Immature natural killer cell (primary cell): ENCODE data around the gene TFCP2L1. TPM values are rescaled to one million over a fixed set of nuclear protein-coding genes. Genes with fewer than 3 reads are reported as not detected.

Experiments used
- DNase-seq, 3 donors: peaks; one replicate each; pipeline ENCODE4 v3.0.0; 2022; ENCODE audit warnings: mixed read lengths in 1 of 3
- H3K27ac Mint-ChIP-seq, 6 donors: one replicate each; pipeline ENCODE4 v1.8.0; 2020; ENCODE audit warnings: mixed read lengths in 6 of 6, mild to moderate bottlenecking in 5 of 6, inconsistent platforms in 4 of 6, moderate library complexity in 3 of 6
- H3K27me3 Mint-ChIP-seq, 3 donors: one replicate each; pipeline ENCODE4 v1.8.0; 2020 to 2021; ENCODE audit warnings: low read depth in 3 of 3, mild to moderate bottlenecking in 3 of 3, mixed read lengths in 3 of 3, moderate library complexity in 3 of 3, inconsistent platforms in 1 of 3
- H3K36me3 Mint-ChIP-seq, 3 donors: one replicate each; pipeline ENCODE4 v1.8.0; 2020; ENCODE audit warnings: mixed read lengths in 3 of 3, inconsistent platforms in 2 of 3, mild to moderate bottlenecking in 2 of 3
- H3K4me1 Mint-ChIP-seq, 2 donors: one replicate each; pipeline ENCODE4 v1.8.0; 2020; ENCODE audit warnings: inconsistent platforms in 2 of 2, mild to moderate bottlenecking in 2 of 2, mixed read lengths in 2 of 2, moderate library complexity in 1 of 2
- H3K4me3 Mint-ChIP-seq, 5 donors: one replicate each; pipeline ENCODE4 v1.8.0; 2020; ENCODE audit warnings: mild to moderate bottlenecking in 5 of 5, mixed read lengths in 5 of 5, inconsistent platforms in 3 of 5, moderate library complexity in 3 of 5
- H3K9me3 Mint-ChIP-seq, 6 donors: one replicate each; pipeline ENCODE4 v1.8.0; 2020; ENCODE audit warnings: mild to moderate bottlenecking in 6 of 6, mixed read lengths in 6 of 6, inconsistent platforms in 4 of 6, moderate library complexity in 3 of 6
- polyA plus RNA-seq, 3 donors: library from polyadenylated mRNA; unstranded; fragments of 300-500 nt; fragmentation: Illumina TruSeq; gene quantifications; one replicate each; pipeline ENCODE4 v1.2.3, GENCODE V29; 2021

The TFCP2L1 gene
- polyA plus RNA-seq, 3 donors from 2014 or later = 0.02 to 0.14 TPM; not detected in 1

- Mint-ChIP-seq H3K4me3 (no peak overlapping the region), H3K9me3 (no peaks in the 10 kb centered on the region), H3K27ac (no peak overlapping the region)
These were observed 79.6 kb downstream of the TFCP2L1 start for GRCh38 chr2:121205321-121205942.

GRCh38 chr2:121203591-121204249 is 81.3 kb downstream of the TFCP2L1 start:
- Mint-ChIP-seq H3K4me1 (no peaks in the 10 kb centered on the region), H3K27ac (no peak overlapping the region)
- DNase-seq = no peak

More at GRCh38 chr2:121205321-121205942, 79.6 kb downstream of the TFCP2L1 start:
- Mint-ChIP-seq H3K36me3 (no peaks in the 10 kb centered on the region), H3K27me3 (peaks cover 0 to 1% (median 1%) of the 10 kb centered on the region in 3 donors), H3K4me1 (no peaks in the 10 kb centered on the region)
- DNase-seq = no peak

DNA sequence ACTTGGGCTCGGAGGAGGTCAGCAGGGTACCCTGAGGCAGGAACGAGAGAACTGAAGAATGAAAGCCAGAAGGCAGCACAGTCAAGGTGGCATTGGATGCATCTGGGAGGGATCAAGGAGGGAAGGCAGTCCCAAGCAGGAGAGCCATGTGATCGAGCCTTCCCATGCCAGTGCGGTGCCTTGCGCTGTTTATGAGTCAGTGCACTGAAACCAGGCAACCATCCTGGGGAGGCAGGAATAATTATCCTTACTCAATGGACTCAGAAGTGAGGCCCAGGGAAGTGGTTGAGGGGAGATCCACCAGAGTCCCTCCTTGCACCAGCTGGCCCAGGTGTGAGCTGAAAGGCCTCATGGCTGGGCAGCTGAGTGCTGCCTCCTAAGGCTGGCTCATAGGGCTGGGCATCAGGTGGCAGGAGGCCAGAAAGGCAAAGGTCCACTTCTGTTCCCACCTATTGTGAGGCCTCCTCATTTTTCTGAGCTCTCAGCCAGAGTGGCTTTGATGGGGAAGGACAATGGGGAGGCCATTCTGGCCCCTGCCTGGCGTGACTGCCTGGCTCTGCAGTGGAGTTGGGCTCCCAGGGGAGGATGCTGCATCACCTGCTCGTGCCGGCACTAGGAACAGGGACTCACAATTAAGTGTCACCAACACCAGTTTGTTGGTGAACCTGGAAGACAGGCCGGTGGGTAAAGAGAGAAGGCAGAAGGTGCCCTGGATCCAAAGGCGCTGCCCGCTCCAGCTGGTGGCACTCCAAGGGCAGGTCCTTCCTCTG is 82.3 kb downstream of the TFCP2L1 start:
- no peak overlapping the region for H3K27ac Mint-ChIP-seq

More at GRCh38 chr2:121203591-121204249, 81.3 kb downstream of the TFCP2L1 start:
- peaks cover 0 to 1% (median 0%) of the 10 kb centered on the region in 3 donors for H3K27me3 Mint-ChIP-seq
- H3K4me3 Mint-ChIP-seq = no peak overlapping the region
- no peaks in the 10 kb centered on the region for H3K36me3 Mint-ChIP-seq
- H3K9me3 Mint-ChIP-seq = no peaks in the 10 kb centered on the region

DNA sequence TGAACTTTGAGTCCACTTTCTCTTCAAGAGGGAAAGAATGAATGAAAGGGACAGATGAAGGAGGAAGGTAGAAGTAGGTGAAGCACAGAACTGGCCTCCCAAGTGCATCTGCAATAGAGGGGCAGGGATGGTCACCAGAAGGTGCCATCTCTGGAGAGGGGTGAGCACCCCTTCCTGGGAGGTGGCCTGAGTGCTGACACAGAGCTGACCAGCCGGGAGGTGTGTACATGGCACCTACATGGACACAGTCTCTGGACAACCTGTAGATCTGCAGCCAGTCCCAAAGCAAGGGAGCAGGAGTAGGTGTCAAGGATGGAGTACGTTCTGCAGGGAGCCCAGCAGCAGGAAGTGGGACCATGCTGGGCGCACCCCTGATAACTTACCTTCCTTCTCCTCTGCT is 83.2 kb downstream of the TFCP2L1 start:
- Mint-ChIP-seq H3K36me3 (no peaks in the 10 kb centered on the region), H3K27ac (peak overlapping the region in 1 of 6 donors; percentile 3), H3K27me3 (peaks cover 0 to 1% (median 0%) of the 10 kb centered on the region in 3 donors), H3K9me3 (no peaks in the 10 kb centered on the region), H3K4me3 (no peak overlapping the region), H3K4me1 (no peaks in the 10 kb centered on the region)
- no peak for DNase-seq

More for the DNA sequence above, 82.3 kb downstream of the TFCP2L1 start:
- no peak for DNase-seq
- H3K36me3 Mint-ChIP-seq = no peaks in the 10 kb centered on the region
- no peaks in the 10 kb centered on the region for H3K9me3 Mint-ChIP-seq
- H3K27me3 Mint-ChIP-seq = peaks cover 0 to 1% (median 0%) of the 10 kb centered on the region in 3 donors
- H3K4me1 Mint-ChIP-seq = no peaks in the 10 kb centered on the region
- no peak overlapping the region for H3K4me3 Mint-ChIP-seq

GRCh38 chr2:121200419-121201315 is 84.3 kb downstream of the TFCP2L1 start:
- Mint-ChIP-seq H3K9me3 (no peaks in the 10 kb centered on the region), H3K4me1 (no peaks in the 10 kb centered on the region), H3K4me3 (no peak overlapping the region), H3K27ac (no peak overlapping the region), H3K36me3 (no peaks in the 10 kb centered on the region), H3K27me3 (peaks cover 0 to 1% (median 0%) of the 10 kb centered on the region in 3 donors)
- no peak for DNase-seq

DNA sequence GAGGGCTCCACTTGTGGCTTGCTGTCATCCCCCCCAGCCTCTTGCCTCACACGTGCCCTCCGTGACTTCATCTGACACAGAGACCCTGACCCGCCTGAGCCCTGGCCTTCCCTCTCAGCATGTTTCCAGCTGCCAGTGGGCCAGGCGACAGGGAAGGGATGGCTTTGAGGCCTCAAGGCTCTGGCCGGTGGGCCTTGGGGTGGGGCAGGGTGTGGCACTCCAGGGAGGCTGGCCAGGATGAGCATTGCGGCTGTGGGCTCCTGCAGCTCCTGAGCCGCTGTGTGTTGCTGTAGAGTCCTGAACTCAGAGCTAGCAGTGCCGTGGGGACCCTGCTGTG is 85.0 kb downstream of the TFCP2L1 start:
- Mint-ChIP-seq H3K36me3 (no peaks in the 10 kb centered on the region), H3K4me1 (no peaks in the 10 kb centered on the region), H3K27ac (no peak overlapping the region), H3K9me3 (no peaks in the 10 kb centered on the region), H3K27me3 (peaks cover 0 to 1% (median 0%) of the 10 kb centered on the region in 3 donors), H3K4me3 (no peak overlapping the region)
- no peak for DNase-seq

GRCh38 chr2:121199281-121200010 is 85.6 kb downstream of the TFCP2L1 start:
- Mint-ChIP-seq H3K27ac (no peak overlapping the region), H3K9me3 (no peaks in the 10 kb centered on the region), H3K36me3 (no peaks in the 10 kb centered on the region), H3K4me1 (no peaks in the 10 kb centered on the region), H3K27me3 (peaks cover 0 to 1% (median 0%) of the 10 kb centered on the region in 3 donors), H3K4me3 (no peak overlapping the region)
- DNase-seq = no peak

DNA sequence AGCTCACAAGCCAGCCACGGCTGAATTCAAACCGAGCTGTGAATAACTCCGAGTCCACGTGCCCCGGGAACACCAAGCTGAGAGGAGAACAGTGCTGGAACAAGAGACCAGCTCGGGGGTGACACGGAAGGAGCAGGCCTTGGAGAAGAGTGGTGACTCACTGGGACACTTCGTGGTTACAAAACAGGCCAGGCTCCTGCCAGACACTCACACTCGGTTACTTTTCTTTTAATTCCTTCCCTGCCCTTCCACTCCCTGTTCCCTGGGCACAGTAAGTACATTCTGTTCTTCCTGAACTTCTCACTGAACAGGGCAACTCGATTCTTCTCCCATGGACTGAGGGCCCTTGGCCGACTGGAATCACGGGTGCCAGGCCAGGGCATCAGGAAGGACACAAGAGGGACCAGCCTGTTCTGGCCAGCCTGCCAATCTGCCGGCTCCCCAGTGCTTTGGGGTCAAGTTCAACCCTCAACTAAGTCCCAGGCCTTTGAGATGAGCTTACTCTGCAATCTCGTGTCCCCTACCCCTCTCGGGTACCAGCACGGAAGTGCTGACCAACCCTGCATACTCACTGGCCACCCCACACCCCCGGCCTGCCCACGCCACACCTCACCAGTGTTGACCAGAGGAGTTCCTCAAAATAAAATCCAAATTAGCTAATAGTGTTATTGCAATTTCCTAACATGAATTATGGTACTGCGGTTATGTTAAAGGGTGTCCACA is 87.5 kb downstream of the TFCP2L1 start:
- Mint-ChIP-seq H3K27ac (no peak overlapping the region), H3K4me3 (no peak overlapping the region), H3K36me3 (no peaks in the 10 kb centered on the region), H3K9me3 (no peaks in the 10 kb centered on the region), H3K27me3 (peaks cover 0 to 1% (median 0%) of the 10 kb centered on the region in 3 donors), H3K4me1 (no peaks in the 10 kb centered on the region)
- DNase-seq = no peak

DNA sequence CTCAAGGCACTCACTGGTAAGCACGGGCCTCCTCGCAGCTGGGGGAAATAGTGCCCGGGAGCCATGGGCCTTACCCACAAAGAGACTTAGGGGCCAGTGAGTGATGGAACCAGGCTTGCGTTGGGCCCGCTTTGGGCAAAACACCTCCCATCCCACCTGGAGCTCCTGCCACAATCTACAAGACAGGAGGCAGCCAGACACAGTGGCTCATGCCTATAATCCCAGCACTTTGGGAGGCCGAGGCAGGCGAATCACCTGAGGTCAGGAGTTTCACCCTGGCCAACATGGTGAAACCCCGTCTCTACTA is 88.2 kb downstream of the TFCP2L1 start:
- H3K4me3 Mint-ChIP-seq = no peak overlapping the region
- no peak for DNase-seq
- no peaks in the 10 kb centered on the region for H3K9me3 Mint-ChIP-seq
- no peaks in the 10 kb centered on the region for H3K4me1 Mint-ChIP-seq
- H3K36me3 Mint-ChIP-seq = no peaks in the 10 kb centered on the region
- H3K27ac Mint-ChIP-seq = no peak overlapping the region
- peaks cover 0 to 1% (median 0%) of the 10 kb centered on the region in 3 donors for H3K27me3 Mint-ChIP-seq

DNA sequence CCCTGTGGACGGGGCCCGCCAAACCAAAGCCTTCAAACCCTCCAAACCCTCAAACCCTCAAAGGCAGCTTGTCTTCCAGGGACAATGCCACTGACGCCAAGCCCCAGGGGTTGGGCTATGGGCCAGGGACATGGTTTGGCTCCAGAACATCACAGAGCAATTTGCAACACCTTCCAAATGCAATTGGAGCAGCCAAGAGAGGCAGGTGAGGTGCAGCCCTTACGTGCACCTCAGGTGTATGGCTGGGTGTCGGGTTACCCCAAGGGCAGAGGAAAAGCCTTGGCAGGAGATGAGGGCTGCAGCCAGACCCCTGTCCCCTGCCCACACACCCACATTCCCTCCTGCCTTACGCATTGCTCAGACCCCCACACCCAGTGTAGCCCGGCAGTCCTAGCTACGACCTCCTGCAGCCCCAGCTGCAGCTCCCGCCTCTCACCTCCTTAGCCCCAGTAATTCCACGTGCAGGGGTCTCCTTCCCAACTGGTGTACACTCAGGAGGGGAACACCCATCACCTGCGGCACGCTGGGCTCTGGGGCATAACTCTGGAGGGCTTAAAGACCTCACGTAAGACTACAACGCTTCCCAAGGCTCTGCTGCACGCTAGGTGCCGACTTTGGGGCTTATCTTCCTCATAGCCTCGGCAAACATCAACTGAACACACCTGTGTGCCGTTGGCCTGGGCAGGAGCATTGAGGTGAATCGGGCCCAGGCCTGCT is 88.7 kb downstream of the TFCP2L1 start:
- no peaks in the 10 kb centered on the region for H3K36me3 Mint-ChIP-seq
- H3K27me3 Mint-ChIP-seq = peaks cover 0 to 1% (median 0%) of the 10 kb centered on the region in 3 donors
- no peak for DNase-seq
- no peaks in the 10 kb centered on the region for H3K9me3 Mint-ChIP-seq
- H3K4me3 Mint-ChIP-seq = no peak overlapping the region
- no peak overlapping the region for H3K27ac Mint-ChIP-seq
- no peaks in the 10 kb centered on the region for H3K4me1 Mint-ChIP-seq

GRCh38 chr2:121195036-121195435 is 90.0 kb downstream of the TFCP2L1 start:
- DNase-seq = no peak
- no peaks in the 10 kb centered on the region for H3K9me3 Mint-ChIP-seq
- peaks cover 0 to 1% (median 0%) of the 10 kb centered on the region in 3 donors for H3K27me3 Mint-ChIP-seq
- H3K4me3 Mint-ChIP-seq = no peak overlapping the region
- H3K27ac Mint-ChIP-seq = no peak overlapping the region
- no peaks in the 10 kb centered on the region for H3K4me1 Mint-ChIP-seq
- H3K36me3 Mint-ChIP-seq = no peaks in the 10 kb centered on the region

DNA sequence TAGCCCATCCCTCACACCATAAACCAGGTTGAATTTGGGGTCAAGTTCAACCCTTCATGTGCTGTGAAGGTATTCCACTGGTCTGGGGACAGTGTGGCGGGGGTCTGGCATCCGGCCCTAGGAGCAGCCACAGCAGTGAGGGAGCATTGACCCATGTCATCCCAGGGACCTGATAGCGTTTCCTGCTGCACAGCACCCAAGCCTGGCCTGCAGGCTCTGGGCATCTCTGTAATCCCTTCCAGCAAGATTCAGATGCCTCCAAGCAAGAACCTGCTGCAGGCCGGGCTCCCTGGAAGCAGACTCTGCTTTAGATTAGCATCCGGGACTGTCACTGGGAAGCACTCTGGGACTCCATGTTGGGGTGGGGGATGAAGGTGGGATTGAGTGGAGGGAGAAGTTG is 90.4 kb downstream of the TFCP2L1 start:
- H3K27ac Mint-ChIP-seq = no peak overlapping the region
- H3K36me3 Mint-ChIP-seq = no peaks in the 10 kb centered on the region
- no peaks in the 10 kb centered on the region for H3K9me3 Mint-ChIP-seq
- peaks cover 0 to 1% (median 0%) of the 10 kb centered on the region in 3 donors for H3K27me3 Mint-ChIP-seq
- H3K4me3 Mint-ChIP-seq = no peak overlapping the region
- no peak for DNase-seq
- no peaks in the 10 kb centered on the region for H3K4me1 Mint-ChIP-seq
